NK-92 treated with Interleukin-12 subunit alpha and Interleukin-12 subunit beta, amount 100 ng/mL, for 24 hours (cell line): ENCODE results near the gene PLA1A.

ENCODE experiments used
- DNase-seq: peaks from one replicate; lab custom pipeline; 2025; lab: John Stamatoyannopoulos, UW

Gene PLA1A

GRCh38 chr3:119636891-119637611 lies 39.4 kb downstream of the PLA1A start:
- no peak for DNase-seq

- DNase-seq: no peak
Observed at GRCh38 chr3:119637679-119638477, 40.2 kb downstream of the PLA1A start.

GRCh38 chr3:119639494-119640350 lies 42.0 kb downstream of the PLA1A start:
- DNase-seq: no peak

- no peak for DNase-seq
Observed at GRCh38 chr3:119641416-119641815, 43.7 kb downstream of the PLA1A start.

GRCh38 chr3:119642746-119643473 lies 45.2 kb downstream of the PLA1A start:
- DNase-seq: no peak

GRCh38 chr3:119643528-119643927 lies 45.8 kb downstream of the PLA1A start:
- DNase-seq: no peak

- no peak for DNase-seq
Observed at GRCh38 chr3:119644481-119644880, 46.8 kb downstream of the PLA1A start.

GRCh38 chr3:119645813-119646212 lies 48.1 kb downstream of the PLA1A start:
- DNase-seq: no peak

- DNase-seq: no peak
Observed at GRCh38 chr3:119647171-119647570, 49.5 kb downstream of the PLA1A start.

- no peak for DNase-seq
Observed at GRCh38 chr3:119647843-119648575, 50.3 kb downstream of the PLA1A start.

- DNase-seq: no peak
Observed at GRCh38 chr3:119649761-119650160, 52.1 kb downstream of the PLA1A start.

- no peak for DNase-seq
Observed at GRCh38 chr3:119652306-119653033, 54.8 kb downstream of the PLA1A start.

GRCh38 chr3:119653876-119654275 lies 56.2 kb downstream of the PLA1A start:
- no peak for DNase-seq

- no peak for DNase-seq
Observed at GRCh38 chr3:119657887-119658702, 60.4 kb downstream of the PLA1A start.

GRCh38 chr3:119658994-119659393 lies 61.3 kb downstream of the PLA1A start:
- no peak for DNase-seq

GRCh38 chr3:119659606-119660291 lies 62.1 kb downstream of the PLA1A start:
- no peak for DNase-seq

GRCh38 chr3:119660474-119661440 lies 63.1 kb downstream of the PLA1A start, which contains the start of gene POPDC2:
Gene POPDC2, minus strand, starts transcription at chr3:119660589. Its CDS starts 166 bp downstream, at chr3:119660423.
- DNase-seq: no peak
